ENCODE measurements around the gene MBNL1.
"Not testable (repeated sequence)": the region's sequence is repeated elsewhere in the genome, so short reads cannot be mapped to it uniquely, and the experiment has no call there.

The MBNL1 gene

DNA sequence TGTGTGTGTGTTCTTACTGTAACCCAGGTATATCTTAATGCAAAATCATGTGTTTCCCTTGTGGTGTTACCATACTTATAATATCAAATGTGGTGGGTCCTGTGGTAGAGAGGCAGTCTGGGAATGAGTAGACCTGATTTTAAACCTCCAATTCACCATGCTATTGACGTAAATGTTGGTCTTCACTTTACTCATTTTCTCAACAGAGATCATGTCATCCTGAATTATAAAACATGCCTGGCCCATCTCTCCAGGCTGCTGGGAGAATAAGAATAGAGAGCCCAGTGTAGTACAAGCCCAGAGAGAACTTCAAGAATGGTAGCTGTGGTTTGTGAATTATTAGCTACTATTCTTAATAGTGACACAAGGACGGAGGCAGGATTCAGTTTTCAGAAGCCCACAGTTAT, 88.1 kb downstream of the MBNL1 start:
- TF ChIP-seq PAX5 (IDR thresholded peaks at IDR 0.05; ENCODE audit: insufficient read depth, low read length, severe bottlenecking) (no peak), POLR2A (IDR thresholded peaks at IDR 0.05; ENCODE audit: low read depth, low read length) (no peak), SPI1 (IDR thresholded peaks at IDR 0.05; ENCODE audit: low read depth, low read length) (no peak), POLR2AphosphoS5 (IDR thresholded peaks at IDR 0.05; ENCODE audit: low read depth, low read length) (no peak; the same call in 1 of the 2 replicates), POU2F2 (IDR thresholded peaks at IDR 0.05; ENCODE audit: low read depth, low read length) (no peak), TAF1 (IDR thresholded peaks at IDR 0.05; ENCODE audit: low read depth, low read length) (no peak)
- FAIRE-seq = peak; percentile 45

DNA sequence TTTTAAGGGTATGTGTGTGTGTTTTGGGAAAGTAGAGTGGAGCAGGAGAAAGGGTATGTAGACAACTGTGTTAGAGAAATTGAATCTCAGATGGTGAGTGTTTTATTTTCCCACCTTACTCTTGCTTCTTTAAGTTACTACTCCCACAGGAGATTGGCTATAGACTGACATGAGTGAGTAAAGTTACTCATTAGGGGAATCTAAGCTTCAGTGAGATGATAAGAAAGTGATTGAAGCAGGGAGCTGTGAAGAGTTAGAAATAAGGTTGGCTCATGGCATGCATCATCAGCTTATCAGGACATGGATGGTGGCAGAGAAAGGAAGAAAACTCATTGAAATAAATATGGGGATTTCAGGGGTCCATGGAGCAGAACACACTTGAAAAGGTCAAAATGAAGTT, 88.9 kb downstream of the MBNL1 start:
- DNase-seq (ENCODE audit: insufficient read length, low spot score) (no peak), FAIRE-seq (peak; percentile 13)
- no peak for TF ChIP-seq TAF1 (IDR thresholded peaks at IDR 0.05; ENCODE audit: low read depth, low read length)
- no peak for TF ChIP-seq POLR2A (IDR thresholded peaks at IDR 0.05; ENCODE audit: low read depth, low read length)
- no peak for TF ChIP-seq POU2F2 (IDR thresholded peaks at IDR 0.05; ENCODE audit: low read depth, low read length)
- TF ChIP-seq POLR2AphosphoS5 (IDR thresholded peaks at IDR 0.05; ENCODE audit: low read depth, low read length) = no peak
- no peak for TF ChIP-seq PAX5 (IDR thresholded peaks at IDR 0.05; ENCODE audit: insufficient read depth, low read length, severe bottlenecking)
- TF ChIP-seq SPI1 (IDR thresholded peaks at IDR 0.05; ENCODE audit: low read depth, low read length) = no peak

More for the DNA sequence above, 88.1 kb downstream of the MBNL1 start:
- no peak for DNase-seq (ENCODE audit: insufficient read length, low spot score)

DNA sequence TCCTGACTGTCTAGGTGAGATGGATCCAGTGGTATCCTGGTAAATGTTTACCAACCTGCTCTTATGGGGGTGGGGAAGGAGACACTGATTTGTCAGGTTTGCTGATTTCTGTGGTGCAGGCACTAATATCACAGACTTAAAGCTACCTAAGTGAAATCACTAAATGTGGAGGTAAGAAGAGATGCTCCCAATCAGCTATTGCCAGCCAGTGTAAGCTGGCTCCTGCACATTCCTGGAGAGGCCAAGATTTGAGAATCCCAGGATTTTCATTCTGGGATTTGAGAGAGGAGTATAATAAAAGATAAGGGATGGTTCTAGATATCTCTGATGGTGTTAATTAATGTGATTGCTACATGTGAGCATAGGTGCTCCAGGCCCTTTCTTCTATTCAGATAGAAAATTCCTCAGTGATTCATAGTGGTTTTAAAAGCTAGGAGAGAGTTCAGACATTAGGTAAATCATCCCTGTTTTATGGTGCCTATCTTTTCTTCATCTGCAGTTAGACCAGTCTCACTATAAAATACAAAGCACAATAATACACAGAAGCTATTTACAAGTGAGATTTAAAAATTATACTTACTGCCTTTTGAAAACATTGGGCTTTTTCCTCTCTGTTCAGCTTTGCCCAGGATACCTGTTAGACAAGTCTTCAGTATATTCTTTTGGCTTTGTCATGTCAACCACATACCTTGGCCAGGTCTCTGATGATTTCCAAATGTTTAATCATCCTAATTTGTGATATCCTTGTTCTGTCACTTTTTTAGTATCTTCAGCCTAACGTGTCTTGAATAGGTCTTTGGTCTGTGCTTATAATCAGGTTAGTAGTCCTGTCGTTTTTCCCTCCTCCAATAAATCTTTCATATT, 90.9 kb downstream of the MBNL1 start:
- DNase-seq (ENCODE audit: insufficient read length, low spot score) (no peak), FAIRE-seq (no peak)
- no peak for TF ChIP-seq SPI1 (IDR thresholded peaks at IDR 0.05; ENCODE audit: low read depth, low read length)
- TF ChIP-seq POU2F2 (IDR thresholded peaks at IDR 0.05; ENCODE audit: low read depth, low read length) = no peak
- TF ChIP-seq POLR2A (IDR thresholded peaks at IDR 0.05; ENCODE audit: low read depth, low read length) = no peak
- no peak for TF ChIP-seq TAF1 (IDR thresholded peaks at IDR 0.05; ENCODE audit: low read depth, low read length)
- no peak for TF ChIP-seq PAX5 (IDR thresholded peaks at IDR 0.05; ENCODE audit: insufficient read depth, low read length, severe bottlenecking)
- no peak for TF ChIP-seq POLR2AphosphoS5 (IDR thresholded peaks at IDR 0.05; ENCODE audit: low read depth, low read length)

DNA sequence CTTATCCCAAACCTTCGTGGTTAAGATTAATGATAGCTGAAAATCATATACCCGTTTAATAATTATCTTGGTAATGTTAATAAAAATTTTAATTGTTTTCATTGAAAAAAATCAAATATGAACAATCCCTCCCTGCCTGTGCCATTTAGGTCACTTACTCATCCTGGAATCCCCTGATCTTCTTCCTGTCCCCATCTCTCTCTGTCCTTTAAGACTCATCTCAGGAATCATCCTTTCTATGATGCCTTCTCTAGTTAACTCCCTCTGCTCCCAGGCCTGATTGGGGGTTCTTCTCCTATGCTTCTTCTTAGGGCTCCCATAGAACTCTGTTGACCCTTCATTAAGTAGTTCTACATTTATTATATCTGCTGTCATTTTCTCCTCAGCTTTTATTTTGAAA, 91.6 kb downstream of the MBNL1 start:
- DNase-seq (ENCODE audit: insufficient read length, low spot score) = no peak
- TF ChIP-seq TAF1 (IDR thresholded peaks at IDR 0.05; ENCODE audit: low read depth, low read length) (no peak), POLR2A (IDR thresholded peaks at IDR 0.05; ENCODE audit: low read depth, low read length) (no peak), SPI1 (IDR thresholded peaks at IDR 0.05; ENCODE audit: low read depth, low read length) (no peak), POLR2AphosphoS5 (IDR thresholded peaks at IDR 0.05; ENCODE audit: low read depth, low read length) (no peak)
- FAIRE-seq = no peak

DNA sequence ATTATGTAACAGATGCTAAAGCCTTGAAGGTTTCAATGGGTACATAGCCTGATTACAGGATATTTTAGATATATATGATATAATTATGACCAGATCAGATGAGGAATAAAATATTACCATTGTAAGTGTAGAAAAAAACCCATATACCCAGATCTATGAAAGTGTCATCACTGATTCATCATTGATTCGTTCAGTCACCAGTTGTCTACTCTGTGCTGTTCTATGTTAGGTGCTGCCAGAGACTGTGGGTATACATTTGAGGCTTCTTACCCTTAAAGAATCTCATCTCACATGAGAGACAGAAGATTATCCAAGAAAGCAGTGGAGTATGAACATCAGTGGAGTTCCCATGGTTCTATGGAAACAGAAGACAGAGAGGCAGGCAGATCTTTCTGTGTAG, 92.2 kb downstream of the MBNL1 start:
- FAIRE-seq (no peak), DNase-seq (ENCODE audit: insufficient read length, low spot score) (no peak)
- TF ChIP-seq PAX5 (IDR thresholded peaks at IDR 0.05; ENCODE audit: insufficient read depth, low read length, severe bottlenecking) (no peak), TAF1 (IDR thresholded peaks at IDR 0.05; ENCODE audit: low read depth, low read length) (no peak), SPI1 (IDR thresholded peaks at IDR 0.05; ENCODE audit: low read depth, low read length) (no peak), POLR2A (IDR thresholded peaks at IDR 0.05; ENCODE audit: low read depth, low read length) (no peak), POU2F2 (IDR thresholded peaks at IDR 0.05; ENCODE audit: low read depth, low read length) (no peak), POLR2AphosphoS5 (IDR thresholded peaks at IDR 0.05; ENCODE audit: low read depth, low read length) (no peak)

DNA sequence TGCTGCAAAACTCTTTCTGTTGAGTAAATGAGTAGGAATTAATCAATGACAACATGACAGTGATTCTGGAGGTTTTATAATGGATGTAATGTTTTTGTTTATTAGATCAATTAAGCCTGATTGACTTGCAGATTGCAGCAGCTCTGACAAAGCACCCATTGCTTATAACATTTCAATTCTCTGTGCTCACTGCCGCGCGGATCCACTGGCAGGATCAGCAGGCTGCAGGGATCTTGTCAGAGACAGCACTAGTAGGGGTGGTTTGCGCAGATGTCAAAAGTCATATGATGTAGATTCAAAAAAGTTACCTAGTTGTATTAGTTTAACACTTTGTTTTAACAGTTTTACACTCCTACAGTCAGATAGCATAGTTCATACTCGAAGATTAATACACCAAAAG, 93.4 kb downstream of the MBNL1 start:
- no peak for DNase-seq (ENCODE audit: insufficient read length, low spot score)
- no peak for TF ChIP-seq PAX5 (IDR thresholded peaks at IDR 0.05; ENCODE audit: insufficient read depth, low read length, severe bottlenecking)
- no peak for TF ChIP-seq POLR2A (IDR thresholded peaks at IDR 0.05; ENCODE audit: low read depth, low read length)
- no peak for TF ChIP-seq TAF1 (IDR thresholded peaks at IDR 0.05; ENCODE audit: low read depth, low read length)
- no peak for TF ChIP-seq SPI1 (IDR thresholded peaks at IDR 0.05; ENCODE audit: low read depth, low read length)
- no peak for TF ChIP-seq POLR2AphosphoS5 (IDR thresholded peaks at IDR 0.05; ENCODE audit: low read depth, low read length)
- no peak for TF ChIP-seq POU2F2 (IDR thresholded peaks at IDR 0.05; ENCODE audit: low read depth, low read length)
- no peak for FAIRE-seq

DNA sequence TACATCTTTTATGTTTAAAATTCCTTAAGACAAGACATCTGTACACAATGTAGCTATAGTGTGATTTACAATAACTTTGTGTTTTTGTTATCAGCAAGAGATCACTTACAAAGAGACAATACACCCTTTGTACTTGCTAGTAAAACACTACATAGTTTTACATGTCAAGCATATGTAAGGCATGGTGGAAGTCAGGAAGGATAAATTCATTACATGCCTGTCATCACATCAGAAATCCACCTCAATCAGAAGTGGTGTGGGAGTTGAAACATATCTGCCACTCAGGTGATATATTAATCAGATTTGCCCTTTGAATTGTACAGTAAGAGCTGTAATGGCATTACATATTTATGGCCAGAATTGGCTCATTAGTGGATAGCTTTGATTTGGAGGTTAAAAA, 95.5 kb downstream of the MBNL1 start:
- DNase-seq (ENCODE audit: insufficient read length, low spot score) (no peak), FAIRE-seq (no peak)
- TF ChIP-seq POU2F2 (IDR thresholded peaks at IDR 0.05; ENCODE audit: low read depth, low read length) = no peak
- TF ChIP-seq TAF1 (IDR thresholded peaks at IDR 0.05; ENCODE audit: low read depth, low read length) = no peak
- no peak for TF ChIP-seq POLR2A (IDR thresholded peaks at IDR 0.05; ENCODE audit: low read depth, low read length)
- no peak for TF ChIP-seq POLR2AphosphoS5 (IDR thresholded peaks at IDR 0.05; ENCODE audit: low read depth, low read length)
- no peak for TF ChIP-seq PAX5 (IDR thresholded peaks at IDR 0.05; ENCODE audit: insufficient read depth, low read length, severe bottlenecking)
- TF ChIP-seq SPI1 (IDR thresholded peaks at IDR 0.05; ENCODE audit: low read depth, low read length) = no peak

DNA sequence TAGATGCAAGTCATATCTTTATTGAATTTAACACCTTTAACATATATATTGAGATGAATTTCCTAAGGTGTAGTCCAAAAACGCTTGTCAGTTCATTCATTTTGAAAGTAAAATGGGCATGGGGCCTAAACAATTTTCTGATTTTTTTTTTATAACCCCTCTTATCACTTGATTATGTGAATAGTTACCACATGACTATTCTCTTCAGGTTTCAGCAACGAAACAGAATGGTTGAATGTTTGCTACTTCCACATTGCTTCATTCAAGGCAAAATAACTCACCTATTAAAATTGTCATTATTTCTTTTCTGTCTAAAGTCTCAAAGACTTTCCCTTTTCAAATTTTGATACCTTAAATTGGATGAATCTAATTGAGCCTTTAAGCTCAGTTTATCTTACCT, 96.4 kb downstream of the MBNL1 start:
- TF ChIP-seq TAF1 (IDR thresholded peaks at IDR 0.05; ENCODE audit: low read depth, low read length) (no peak), POLR2A (IDR thresholded peaks at IDR 0.05; ENCODE audit: low read depth, low read length) (no peak), POU2F2 (IDR thresholded peaks at IDR 0.05; ENCODE audit: low read depth, low read length) (no peak), POLR2AphosphoS5 (IDR thresholded peaks at IDR 0.05; ENCODE audit: low read depth, low read length) (no peak), SPI1 (IDR thresholded peaks at IDR 0.05; ENCODE audit: low read depth, low read length) (no peak), PAX5 (IDR thresholded peaks at IDR 0.05; ENCODE audit: insufficient read depth, low read length, severe bottlenecking) (no peak)
- FAIRE-seq (no peak), DNase-seq (ENCODE audit: insufficient read length, low spot score) (no peak)

DNA sequence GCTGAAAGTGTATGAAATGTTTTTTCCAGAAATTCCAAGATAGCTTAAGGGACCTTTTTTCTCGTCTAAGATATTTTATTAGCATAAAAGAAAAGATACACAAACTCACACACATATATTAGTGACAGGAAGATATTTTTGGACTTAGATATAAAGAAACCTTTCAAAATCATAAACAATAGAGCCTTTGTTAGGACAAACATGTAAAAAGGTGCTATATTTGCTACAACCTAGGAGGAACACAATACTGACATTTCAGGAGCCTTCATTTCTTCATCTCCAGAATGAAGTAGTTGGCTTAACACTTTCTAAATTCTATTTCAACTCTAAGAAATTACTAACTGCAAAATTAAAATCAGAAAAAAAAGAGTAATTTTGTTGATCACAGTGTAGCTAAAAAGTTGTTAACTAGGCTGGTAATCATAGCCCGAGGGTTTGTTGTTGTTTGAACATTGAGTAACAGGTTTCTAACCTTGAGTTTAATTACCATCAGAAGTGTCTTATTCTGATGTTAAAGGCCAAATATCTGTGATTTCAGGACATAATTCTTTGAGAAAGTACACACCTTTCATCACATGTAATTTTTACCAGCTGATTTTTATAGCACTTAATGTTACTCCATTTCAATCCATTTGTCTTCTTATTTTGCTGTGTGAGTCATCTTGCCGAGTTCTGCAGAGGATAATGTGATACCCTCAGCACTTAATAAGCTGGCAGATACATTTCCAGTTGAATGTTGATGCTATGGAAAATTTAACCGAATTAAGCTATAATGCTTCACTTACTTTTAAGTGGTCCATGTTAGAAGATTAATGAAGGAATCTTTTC, 97.3 kb downstream of the MBNL1 start:
- TF ChIP-seq POLR2A (IDR thresholded peaks at IDR 0.05; ENCODE audit: low read depth, low read length) (no peak), PAX5 (IDR thresholded peaks at IDR 0.05; ENCODE audit: insufficient read depth, low read length, severe bottlenecking) (no peak), SPI1 (IDR thresholded peaks at IDR 0.05; ENCODE audit: low read depth, low read length) (no peak)
- DNase-seq (ENCODE audit: insufficient read length, low spot score) (no peak), FAIRE-seq (no peak)

DNA sequence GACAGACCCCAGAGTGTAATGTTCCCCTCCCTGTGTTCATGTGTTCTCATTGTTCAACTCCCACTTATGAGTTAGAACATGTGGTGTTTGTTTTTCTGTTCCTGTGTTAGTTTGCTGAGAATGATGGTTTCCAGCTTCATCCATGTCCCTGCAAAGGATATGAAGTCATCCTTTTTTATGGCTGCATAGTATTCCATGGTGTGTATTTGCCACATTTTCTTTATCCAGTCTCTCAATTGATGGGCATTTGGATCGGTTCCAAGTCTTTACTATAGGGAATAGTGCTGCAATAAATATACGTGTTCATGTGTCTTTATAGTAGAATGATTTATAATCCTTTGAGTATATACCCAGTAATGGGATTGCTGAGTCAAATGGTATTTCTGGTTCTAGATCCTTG, 98.5 kb downstream of the MBNL1 start:
- not testable (repeated sequence) for DNase-seq (ENCODE audit: insufficient read length, low spot score); FAIRE-seq

DNA sequence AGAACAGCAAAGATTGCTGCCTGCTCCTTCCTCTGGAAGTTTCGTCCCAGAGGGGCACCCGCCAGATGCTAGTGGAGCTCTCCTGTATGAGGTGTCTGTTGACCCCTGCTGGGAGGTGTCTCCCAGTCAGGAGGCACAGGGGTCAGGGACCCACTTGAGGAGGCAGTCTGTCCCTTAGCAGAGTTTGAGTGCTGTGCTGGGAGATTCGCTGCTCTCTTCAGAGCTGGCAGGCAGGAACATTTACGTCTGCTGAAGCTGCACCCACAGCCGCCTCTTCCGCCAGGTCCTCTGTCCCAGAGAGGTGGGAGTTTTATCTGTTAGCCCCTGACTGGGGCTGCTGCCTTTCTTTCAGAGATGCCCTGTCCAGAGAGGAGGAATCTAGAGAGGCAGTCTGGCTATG, 103.9 kb downstream of the MBNL1 start:
- DNase-seq (ENCODE audit: insufficient read length, low spot score); FAIRE-seq: not testable (repeated sequence)

Measured in GM12891 (cell line).